ENCODE data around the gene FAM169A.

- TF ChIP-seq CTCF (IDR thresholded peaks at IDR 0.05) (no peak), POLR2A (IDR thresholded peaks at IDR 0.05) (no peak), EP300 (IDR thresholded peaks at IDR 0.05) (no peak)
Observed at GRCh38 chr5:74837115-74837514, 29.1 kb downstream of the FAM169A start.
